GM19372 (cell line): ENCODE results near the gene MARCO.
"Not testable (repeated sequence)": the region's sequence is repeated elsewhere in the genome, so short reads cannot be mapped to it uniquely, and the experiment has no call there.

Experiments used
- ATAC-seq: cut with Tn5 transposase; IDR thresholded peaks from one replicate; pipeline ENCODE4 v1.9.1; 2021; ENCODE audit warnings: mild to moderate bottlenecking, low read depth, moderate library complexity; ENCODE audit not compliant: unreplicated experiment

Gene MARCO

GRCh38 chr2:119025762-119026351, 83.9 kb downstream of the MARCO start:
- no peak for ATAC-seq

GRCh38 chr2:119026890-119027289, 84.9 kb downstream of the MARCO start:
- no peak for ATAC-seq

- no peak for ATAC-seq
These were observed 86.6 kb downstream of the MARCO start for GRCh38 chr2:119028327-119029174.

GRCh38 chr2:119029297-119029696, 87.3 kb downstream of the MARCO start:
- ATAC-seq, result no peak

- not testable (repeated sequence) for ATAC-seq
These were observed 95.9 kb downstream of the MARCO start for GRCh38 chr2:119037922-119038321.

- no peak for ATAC-seq
These were observed 98.7 kb downstream of the MARCO start for GRCh38 chr2:119040730-119041129.
